SU-DHL-6 (cell line): ENCODE data around the gene SDC4.

Experiments used
- H2AFZ ChIP-seq: fragments of 200-600 bp; sonication (generic); 2 replicates; pipeline ENCODE4 v1.6.1; 2014; ENCODE audit warnings: low read depth, mild to moderate bottlenecking, moderate library complexity, mixed read lengths, antibody characterized with exemption, low read length; ENCODE audit not compliant: severe bottlenecking
- H3F3A ChIP-seq: fragments of 200-600 bp; shearing (Covaris generic); 2 replicates; pipeline ENCODE4 v1.6.0; 2016; ENCODE audit warnings: antibody characterized with exemption, mild to moderate bottlenecking; ENCODE audit not compliant: insufficient read depth
- H3K27ac ChIP-seq: fragments of 200-600 bp; sonication (generic); 2 replicates; pipeline ENCODE4 v1.5.1; 2016; ENCODE audit warnings: low read depth, mild to moderate bottlenecking, low read length, moderate library complexity, mixed read lengths
- H3K27me3 ChIP-seq: fragments of 200-600 bp; sonication (generic), shearing (Covaris generic); 2 replicates; pipeline ENCODE4 v1.6.0; 2014; ENCODE audit warnings: mild to moderate bottlenecking, low read length
- H3K36me3 ChIP-seq: fragments of 200-600 bp; sonication (generic); 2 replicates; pipeline ENCODE4 v1.6.1; 2014; ENCODE audit warnings: mild to moderate bottlenecking, low read length, mixed read lengths
- H3K4me2 ChIP-seq: fragments of 300-600, 200-600 bp; shearing (Covaris generic), sonication (generic); 2 replicates; pipeline ENCODE4 v1.6.0; 2014; ENCODE audit warnings: low read length, low read depth, mild to moderate bottlenecking; ENCODE audit not compliant: poor library complexity, severe bottlenecking
- H3K4me3 ChIP-seq: fragments of 200-600 bp; sonication (generic); 2 replicates; pipeline ENCODE4 v1.5.1; 2014; ENCODE audit warnings: antibody characterized with exemption, low read length, mild to moderate bottlenecking, mixed read lengths; ENCODE audit not compliant: insufficient read depth, poor library complexity, severe bottlenecking
- H3K79me2 ChIP-seq: fragments of 200-600 bp; sonication (generic); 2 replicates; pipeline ENCODE4 v1.6.1; 2014; ENCODE audit warnings: mild to moderate bottlenecking, low read length, moderate library complexity; ENCODE audit not compliant: insufficient read depth
- H3K9ac ChIP-seq: fragments of 200-600 bp; sonication (generic); 2 replicates; pipeline ENCODE4 v1.7.0; 2014; ENCODE audit warnings: mild to moderate bottlenecking, low read length
- H3K9me2 ChIP-seq: fragments of 200-600 bp; sonication (generic); replicated peaks from 2 replicates; pipeline ENCODE4 v1.6.1; 2014; ENCODE audit warnings: low read length; ENCODE audit not compliant: insufficient read depth
- H3K9me3 ChIP-seq: fragments of 200-600 bp; sonication (generic); 2 replicates; pipeline ENCODE4 v1.6.1; 2014; ENCODE audit warnings: low read length, mixed read lengths; ENCODE audit not compliant: insufficient read depth
- H4K20me1 ChIP-seq: fragments of 200-600 bp; sonication (generic); 2 replicates; pipeline ENCODE4 v1.6.1; 2014; ENCODE audit warnings: low read depth, mild to moderate bottlenecking, antibody characterized with exemption, low read length, moderate library complexity, mixed read lengths
- EZH2phosphoT487 ChIP-seq: fragments of 200-600 bp; sonication (generic), shearing (Covaris generic); conservative IDR thresholded peaks from 2 replicates; pipeline ENCODE4 v1.6.1; 2018; ENCODE audit warnings: mild to moderate bottlenecking, antibody characterized with exemption, low read length, moderate library complexity, mixed read lengths
- TF ChIP-seq, protein P1 (sequence below): fragments of 200-600 bp; sonication (generic); IDR thresholded peaks from one replicate; pipeline ENCODE4 v1.5.1; 2017; ENCODE audit warnings: antibody characterized with exemption, mild to moderate bottlenecking, low read length, moderate library complexity; ENCODE audit not compliant: insufficient read depth, poor library complexity, severe bottlenecking

Gene SDC4

DNA sequence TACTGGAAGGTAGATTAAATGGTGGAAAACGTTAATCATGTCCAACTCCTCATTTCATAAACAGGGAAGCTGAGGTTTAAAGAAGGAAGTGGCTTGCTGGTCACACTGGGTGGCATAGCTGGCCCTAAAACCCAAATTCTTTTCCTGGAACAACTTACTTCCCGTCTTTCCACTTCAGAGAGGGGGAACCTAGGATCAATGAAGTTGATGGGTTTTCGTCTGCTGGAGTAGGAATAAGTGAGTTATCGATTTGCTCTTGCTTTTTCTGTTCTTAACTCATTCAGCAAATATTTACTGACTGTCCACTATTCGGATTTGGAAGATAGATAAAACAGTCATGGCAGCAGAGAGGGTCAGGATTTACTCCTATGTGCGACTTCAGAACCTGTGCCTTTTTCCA lies 13.6 kb upstream of the SDC4 start:
- Histone ChIP-seq H3F3A (no peaks in the 10 kb centered on the region; the same call in 1 of the 2 replicates), H3K27me3 (no peaks in the 10 kb centered on the region), H3K4me2 (peak overlapping the region; percentile 18), H3K27ac (no peak overlapping the region), H2AFZ (no peak overlapping the region), H4K20me1 (no peaks in the 10 kb centered on the region), H3K36me3 (peaks cover 8% of the 10 kb centered on the region; the same call in 1 of the 2 replicates), H3K9ac (no peak overlapping the region), H3K9me2 (no peaks in the 10 kb centered on the region), H3K79me2 (no peaks in the 10 kb centered on the region; the same call in 1 of the 2 replicates), H3K9me3 (no peaks in the 10 kb centered on the region), H3K4me3 (no peak overlapping the region)
- TF ChIP-seq, protein P1, sequence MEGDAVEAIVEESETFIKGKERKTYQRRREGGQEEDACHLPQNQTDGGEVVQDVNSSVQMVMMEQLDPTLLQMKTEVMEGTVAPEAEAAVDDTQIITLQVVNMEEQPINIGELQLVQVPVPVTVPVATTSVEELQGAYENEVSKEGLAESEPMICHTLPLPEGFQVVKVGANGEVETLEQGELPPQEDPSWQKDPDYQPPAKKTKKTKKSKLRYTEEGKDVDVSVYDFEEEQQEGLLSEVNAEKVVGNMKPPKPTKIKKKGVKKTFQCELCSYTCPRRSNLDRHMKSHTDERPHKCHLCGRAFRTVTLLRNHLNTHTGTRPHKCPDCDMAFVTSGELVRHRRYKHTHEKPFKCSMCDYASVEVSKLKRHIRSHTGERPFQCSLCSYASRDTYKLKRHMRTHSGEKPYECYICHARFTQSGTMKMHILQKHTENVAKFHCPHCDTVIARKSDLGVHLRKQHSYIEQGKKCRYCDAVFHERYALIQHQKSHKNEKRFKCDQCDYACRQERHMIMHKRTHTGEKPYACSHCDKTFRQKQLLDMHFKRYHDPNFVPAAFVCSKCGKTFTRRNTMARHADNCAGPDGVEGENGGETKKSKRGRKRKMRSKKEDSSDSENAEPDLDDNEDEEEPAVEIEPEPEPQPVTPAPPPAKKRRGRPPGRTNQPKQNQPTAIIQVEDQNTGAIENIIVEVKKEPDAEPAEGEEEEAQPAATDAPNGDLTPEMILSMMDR: no peak
- no peak for TF ChIP-seq EZH2phosphoT487

DNA sequence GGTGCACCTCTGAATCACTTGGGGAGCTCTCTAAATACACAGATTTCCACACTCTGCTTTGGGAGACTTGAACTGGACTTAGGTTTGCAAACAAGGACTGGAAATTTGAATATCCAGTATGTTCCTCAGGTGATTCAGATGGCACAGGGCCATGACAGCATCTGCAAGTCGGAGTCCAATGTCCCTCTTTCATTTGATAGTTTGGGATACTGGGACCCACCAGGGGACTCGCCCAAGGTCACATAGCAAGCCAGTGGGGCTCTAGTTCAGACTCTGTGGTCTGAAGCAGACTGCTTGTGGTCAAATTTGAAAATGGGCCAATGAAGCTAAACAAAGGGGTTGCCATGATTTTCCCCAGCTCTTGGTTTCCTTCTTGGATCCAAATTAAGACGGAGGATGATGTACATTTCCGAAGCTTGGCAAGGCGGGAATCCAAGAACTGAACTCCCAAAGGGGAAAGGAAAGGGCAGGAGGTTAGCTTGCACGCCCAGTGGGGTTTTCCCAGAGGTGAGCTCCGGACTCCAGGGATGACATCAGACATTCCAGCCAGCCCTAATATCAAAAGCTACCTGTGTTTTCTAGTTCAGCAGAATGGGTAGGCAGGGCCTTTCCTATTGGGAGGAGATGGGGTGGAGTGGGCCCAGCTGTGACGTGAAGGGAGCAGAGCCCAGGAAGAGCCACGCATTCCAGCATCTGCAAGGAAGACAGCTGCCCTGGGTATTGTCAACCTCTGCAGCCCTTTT lies 11.4 kb upstream of the SDC4 start:
- Histone ChIP-seq H3K4me3 (no peak overlapping the region), H3K9ac (no peak overlapping the region)

DNA sequence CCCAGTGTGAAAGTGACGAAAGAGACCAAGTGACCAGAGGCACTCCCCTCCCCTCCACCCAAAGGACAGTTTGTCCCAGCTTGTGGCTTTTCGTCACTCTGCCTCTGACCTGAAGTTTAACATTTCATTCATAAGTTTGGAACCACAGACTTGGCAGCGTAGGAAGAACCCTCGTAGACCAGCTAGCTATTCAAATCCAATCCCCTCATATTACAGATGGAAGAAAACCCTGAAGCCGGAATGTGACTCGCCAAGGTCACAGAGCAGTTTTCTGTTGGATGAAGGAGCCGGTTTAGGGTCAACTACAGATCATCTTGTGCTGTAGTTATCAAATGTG lies 10.8 kb upstream of the SDC4 start:
- H3K9me2 ChIP-seq: no peaks in the 10 kb centered on the region
- H3K27ac ChIP-seq: no peak overlapping the region
- H3K79me2 ChIP-seq: no peaks in the 10 kb centered on the region; the same call in 1 of the 2 replicates
- no peak for TF ChIP-seq EZH2phosphoT487
- TF ChIP-seq, protein P1: no peak
- no peak overlapping the region for H3K4me2 ChIP-seq
- no peaks in the 10 kb centered on the region for H3K27me3 ChIP-seq
- H3K4me3 ChIP-seq: no peak overlapping the region
- H2AFZ ChIP-seq: no peak overlapping the region
- H3F3A ChIP-seq: no peaks in the 10 kb centered on the region; the same call in 1 of the 2 replicates
- H3K9ac ChIP-seq: no peak overlapping the region
- H4K20me1 ChIP-seq: no peaks in the 10 kb centered on the region
- no peaks in the 10 kb centered on the region for H3K36me3 ChIP-seq
- no peaks in the 10 kb centered on the region for H3K9me3 ChIP-seq

More for the DNA sequence above, 11.4 kb upstream of the SDC4 start:
- Histone ChIP-seq H4K20me1 (no peaks in the 10 kb centered on the region), H3F3A (no peaks in the 10 kb centered on the region; the same call in 1 of the 2 replicates), H3K4me2 (no peak overlapping the region), H3K27me3 (no peaks in the 10 kb centered on the region), H3K36me3 (no peaks in the 10 kb centered on the region), H3K9me2 (no peaks in the 10 kb centered on the region), H3K9me3 (no peaks in the 10 kb centered on the region), H3K27ac (no peak overlapping the region), H2AFZ (no peak overlapping the region), H3K79me2 (no peaks in the 10 kb centered on the region; the same call in 1 of the 2 replicates)
- no peak for TF ChIP-seq EZH2phosphoT487
- TF ChIP-seq, protein P1: no peak
